Right renal pelvis (tissue), 4 donors: ENCODE data around the gene AARSD1. TPM values are rescaled to one million over a fixed set of nuclear protein-coding genes. Genes with fewer than 3 reads are reported as not detected.
"Not testable (repeated sequence)": the region's sequence is repeated elsewhere in the genome, so short reads cannot be mapped to it uniquely, and the experiment has no call there.

ENCODE experiments used
- DNase-seq, 4 donors: peaks; one replicate each; pipeline ENCODE4 v3.0.0-alpha.2; 2013; ENCODE audit warnings: low read depth in 4 of 4, low spot score in 3 of 4, missing footprints in 1 of 4
- polyA plus RNA-seq, 4 donors: library from polyadenylated mRNA; unstranded; fragments of 120-200 nt; gene quantifications; one replicate each; pipeline ENCODE4 v1.2.1, GENCODE V29; 2013; ENCODE audit not compliant: insufficient read length in 4 of 4

Gene AARSD1
- polyA plus RNA-seq, 4 donors, result 47.6 to 56.2 (median 52.2) TPM

- no peak for DNase-seq
Observed at GRCh38 chr17:42922294-42922693, 42.0 kb downstream of the AARSD1 start.

- no peak for DNase-seq
Observed at GRCh38 chr17:42920922-42921321, 43.3 kb downstream of the AARSD1 start.

- DNase-seq, result no peak
Observed at GRCh38 chr17:42920106-42920900, 44.0 kb downstream of the AARSD1 start.

GRCh38 chr17:42919522-42920077, 44.7 kb downstream of the AARSD1 start:
- not testable (repeated sequence) for DNase-seq

GRCh38 chr17:42918902-42919521, 45.2 kb downstream of the AARSD1 start:
- DNase-seq, result no peak

GRCh38 chr17:42917236-42917603, 47.0 kb downstream of the AARSD1 start:
- DNase-seq, result no peak

- not testable (repeated sequence) for DNase-seq
Observed at GRCh38 chr17:42916388-42917235, 47.6 kb downstream of the AARSD1 start.

GRCh38 chr17:42915288-42915687, 49.0 kb downstream of the AARSD1 start:
- DNase-seq, result not testable (repeated sequence)

- no peak for DNase-seq
Observed at GRCh38 chr17:42913981-42914617, 50.2 kb downstream of the AARSD1 start.

- DNase-seq, result no peak
Observed at GRCh38 chr17:42913522-42913921, 50.7 kb downstream of the AARSD1 start.

GRCh38 chr17:42908872-42909700, 55.2 kb downstream of the AARSD1 start:
- DNase-seq, result no peak

GRCh38 chr17:42906772-42907446, 57.3 kb downstream of the AARSD1 start:
- no peak for DNase-seq

- no peak for DNase-seq
Observed at GRCh38 chr17:42904110-42904469, 60.2 kb downstream of the AARSD1 start.

- DNase-seq, result no peak
Observed at GRCh38 chr17:42901535-42902229, 62.6 kb downstream of the AARSD1 start.
